ENCODE measurements around the gene ANTKMT.
A peak's percentile ranks its signal among the peaks of the same experiment; 100 is the strongest.

Gene ANTKMT

DNA sequence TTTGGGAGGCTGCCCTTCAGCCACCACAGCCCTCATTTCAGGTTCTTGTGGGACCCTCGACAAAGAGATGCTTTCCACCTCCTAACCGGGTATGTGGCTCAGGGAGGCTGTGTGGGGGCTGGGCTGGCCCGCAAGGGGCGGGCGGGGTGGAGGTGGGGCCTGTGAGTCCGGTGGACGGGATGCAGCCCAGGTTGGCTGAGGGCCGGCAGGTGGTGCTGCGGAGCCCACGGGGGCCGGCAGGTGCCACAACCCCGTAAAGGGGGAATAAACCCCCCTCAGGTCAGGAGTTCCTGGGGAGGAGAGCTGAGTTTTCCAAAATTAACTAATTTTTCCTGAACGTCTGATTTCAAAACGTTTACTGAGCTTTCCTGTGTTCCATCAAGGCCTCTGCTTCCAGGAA, 24.8 kb downstream of the ANTKMT start:
- in situ Hi-C loops (cut with HindIII; ENCODE audit: low sequenced_read_pairs): no loop called here
- no peak for DNase-seq (ENCODE audit: low read depth, low spot score)
- TF ChIP-seq, protein P1, sequence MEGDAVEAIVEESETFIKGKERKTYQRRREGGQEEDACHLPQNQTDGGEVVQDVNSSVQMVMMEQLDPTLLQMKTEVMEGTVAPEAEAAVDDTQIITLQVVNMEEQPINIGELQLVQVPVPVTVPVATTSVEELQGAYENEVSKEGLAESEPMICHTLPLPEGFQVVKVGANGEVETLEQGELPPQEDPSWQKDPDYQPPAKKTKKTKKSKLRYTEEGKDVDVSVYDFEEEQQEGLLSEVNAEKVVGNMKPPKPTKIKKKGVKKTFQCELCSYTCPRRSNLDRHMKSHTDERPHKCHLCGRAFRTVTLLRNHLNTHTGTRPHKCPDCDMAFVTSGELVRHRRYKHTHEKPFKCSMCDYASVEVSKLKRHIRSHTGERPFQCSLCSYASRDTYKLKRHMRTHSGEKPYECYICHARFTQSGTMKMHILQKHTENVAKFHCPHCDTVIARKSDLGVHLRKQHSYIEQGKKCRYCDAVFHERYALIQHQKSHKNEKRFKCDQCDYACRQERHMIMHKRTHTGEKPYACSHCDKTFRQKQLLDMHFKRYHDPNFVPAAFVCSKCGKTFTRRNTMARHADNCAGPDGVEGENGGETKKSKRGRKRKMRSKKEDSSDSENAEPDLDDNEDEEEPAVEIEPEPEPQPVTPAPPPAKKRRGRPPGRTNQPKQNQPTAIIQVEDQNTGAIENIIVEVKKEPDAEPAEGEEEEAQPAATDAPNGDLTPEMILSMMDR (IDR thresholded peaks at IDR 0.05; ENCODE audit: low read depth, low read length): peak; percentile 39
- H3K4me3 ChIP-seq (ENCODE audit: low read depth, low read length): no peak overlapping the region

DNA sequence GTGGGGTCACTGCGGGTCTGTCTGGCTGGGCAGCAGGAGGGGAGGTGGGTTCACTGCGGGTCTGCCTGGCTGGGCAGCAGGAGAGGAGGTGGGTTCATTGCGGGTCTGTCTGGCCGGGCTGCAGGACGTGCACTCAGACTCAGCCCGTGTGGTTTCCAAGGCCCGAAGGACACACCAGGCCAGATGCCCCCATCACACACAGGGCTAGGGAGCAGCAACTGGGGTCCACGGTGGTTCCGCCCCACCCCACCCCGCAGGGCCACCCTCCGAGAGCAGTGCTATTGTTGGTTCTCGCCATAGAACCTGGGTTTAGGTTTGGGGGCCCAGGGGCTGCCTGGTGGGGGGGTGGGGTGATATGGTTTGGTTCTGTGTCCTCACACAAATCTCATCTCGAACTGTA, 25.7 kb downstream of the ANTKMT start:
- no peak overlapping the region for H3K4me3 ChIP-seq (ENCODE audit: low read depth, low read length)
- no peak for DNase-seq (ENCODE audit: low read depth, low spot score)
- TF ChIP-seq, protein P1 (IDR thresholded peaks at IDR 0.05; ENCODE audit: low read depth, low read length): no peak
- in situ Hi-C loops (cut with HindIII; ENCODE audit: low sequenced_read_pairs): no loop called here

DNA sequence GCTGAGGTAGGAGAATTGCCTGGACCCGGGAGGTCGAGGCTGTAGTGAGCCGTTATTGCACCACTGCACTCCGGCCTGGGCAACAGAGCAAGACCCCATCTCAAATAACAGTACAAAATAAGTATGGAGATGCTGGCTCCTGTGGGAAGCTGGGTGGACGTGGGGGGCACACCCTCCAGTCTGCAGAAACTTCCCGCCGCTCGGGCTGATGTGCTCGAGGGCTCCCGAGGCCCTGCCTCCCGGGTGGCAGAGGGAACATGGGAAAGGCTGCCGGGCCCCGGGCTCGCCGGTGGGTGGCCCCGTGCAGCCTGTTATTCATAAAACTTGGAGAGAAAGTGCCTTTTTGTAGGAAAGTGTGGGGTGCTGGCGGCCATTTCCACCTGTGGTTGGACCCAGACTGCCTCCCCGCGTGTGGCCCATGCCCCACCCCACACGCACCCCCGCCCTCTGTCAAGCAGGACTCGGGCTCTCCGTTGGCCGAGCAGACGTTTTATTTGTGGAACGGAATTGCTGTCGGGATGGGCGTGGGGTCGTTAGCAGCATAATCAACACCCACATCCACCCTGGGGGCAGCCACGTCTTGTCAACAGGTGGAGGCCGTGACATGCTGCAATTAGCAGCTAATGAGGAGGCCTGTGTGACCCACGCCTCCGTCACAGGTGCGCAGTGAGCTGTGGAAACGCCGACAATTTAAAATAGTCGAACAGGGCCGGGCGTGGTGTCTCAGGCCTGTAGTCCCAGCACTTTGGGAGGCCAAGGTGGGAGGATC, 27.2 kb downstream of the ANTKMT start:
- TF ChIP-seq, protein P1 (IDR thresholded peaks at IDR 0.05; ENCODE audit: low read depth, low read length): no peak
- DNase-seq (ENCODE audit: low read depth, low spot score): no peak
- in situ Hi-C loops (cut with HindIII; ENCODE audit: low sequenced_read_pairs): no loop called here
- H3K4me3 ChIP-seq (ENCODE audit: low read depth, low read length): no peak overlapping the region

DNA sequence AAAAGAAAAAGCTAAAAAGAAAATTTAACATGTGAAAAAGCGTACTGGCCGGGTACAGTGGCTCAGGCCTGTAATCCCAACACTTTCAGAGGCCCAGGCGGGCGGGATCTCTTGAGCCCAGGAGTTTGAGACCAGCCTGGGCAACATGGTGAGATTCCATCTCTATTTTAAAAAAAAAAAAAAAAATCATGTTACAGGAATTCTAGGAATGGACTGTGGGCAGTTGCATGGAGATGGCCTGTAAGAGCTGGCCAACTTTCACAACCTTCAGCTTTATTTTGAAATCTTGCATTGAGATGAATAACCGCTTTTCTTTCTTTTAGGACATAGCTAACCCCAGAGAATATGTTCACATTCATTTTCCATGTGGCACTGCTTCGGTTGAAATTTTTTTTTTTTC, 28.1 kb downstream of the ANTKMT start:
- in situ Hi-C loops (cut with HindIII; ENCODE audit: low sequenced_read_pairs): no loop called here
- H3K4me3 ChIP-seq (ENCODE audit: low read depth, low read length): no peak overlapping the region
- TF ChIP-seq, protein P1 (IDR thresholded peaks at IDR 0.05; ENCODE audit: low read depth, low read length): no peak
- peak; percentile 28 for DNase-seq (ENCODE audit: low read depth, low spot score)

DNA sequence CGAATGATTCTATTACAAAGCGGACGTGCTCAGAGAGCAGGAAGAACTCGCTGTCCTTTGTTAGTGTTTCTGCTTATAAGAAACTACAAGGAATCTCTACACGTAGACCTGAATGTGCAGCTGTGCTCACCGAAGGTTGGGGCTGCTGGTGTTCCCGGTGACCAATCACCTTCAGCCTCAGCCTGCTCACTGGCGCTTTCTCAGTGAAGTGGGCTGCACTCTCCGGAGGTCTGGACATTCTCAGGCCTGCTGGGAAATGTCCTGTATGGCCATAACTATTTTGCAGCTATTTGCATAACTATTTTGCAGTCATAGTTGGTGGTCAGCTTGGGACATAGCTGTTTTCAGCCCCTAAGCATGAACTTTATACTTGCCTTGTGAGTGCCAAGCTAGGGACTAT, 29.5 kb downstream of the ANTKMT start:
- in situ Hi-C loops (cut with HindIII; ENCODE audit: low sequenced_read_pairs): no loop called here
- DNase-seq (ENCODE audit: low read depth, low spot score): no peak
- TF ChIP-seq, protein P1 (IDR thresholded peaks at IDR 0.05; ENCODE audit: low read depth, low read length): no peak
- H3K4me3 ChIP-seq (ENCODE audit: low read depth, low read length): no peak overlapping the region

DNA sequence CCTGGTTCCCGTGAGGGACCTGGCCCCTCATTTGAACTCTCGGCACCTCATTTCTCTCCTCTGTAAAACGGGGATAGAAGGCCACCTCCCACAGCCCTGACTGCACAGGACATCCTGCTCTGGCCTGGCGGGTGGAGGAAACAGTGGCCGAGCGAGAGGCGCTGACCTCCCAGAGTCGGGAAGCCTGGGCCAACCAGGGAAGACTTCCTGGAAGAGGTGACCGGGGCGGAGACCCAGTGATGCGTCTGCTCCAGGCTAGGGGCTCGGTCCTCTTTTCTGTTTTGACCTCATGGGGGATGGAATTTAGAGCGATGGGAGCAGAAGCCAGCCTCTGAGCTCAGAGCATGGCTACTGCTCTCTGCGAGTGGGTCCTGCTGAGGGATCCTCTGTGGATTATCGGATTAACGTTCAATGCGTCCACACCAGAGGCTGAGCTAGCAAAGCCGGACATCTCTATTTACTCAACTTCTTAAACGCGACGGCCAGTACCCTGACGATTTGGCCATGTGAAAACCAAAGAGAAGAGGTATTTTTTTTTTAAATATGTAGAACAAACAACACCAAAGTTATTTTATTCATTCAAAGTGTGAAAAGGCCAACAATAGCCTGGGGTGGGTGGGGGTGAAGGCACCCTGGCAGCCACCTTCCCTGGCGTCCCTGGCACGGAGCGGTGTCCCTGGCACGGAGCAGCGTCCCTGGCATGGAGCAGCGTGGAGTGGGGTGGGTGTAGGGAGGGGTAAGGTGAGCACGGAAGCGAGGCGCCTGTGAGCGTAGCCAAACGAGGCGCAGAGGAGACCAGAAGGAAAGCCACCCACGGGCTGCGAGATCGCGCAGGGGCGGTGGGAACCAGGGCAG, 30.4 kb downstream of the ANTKMT start:
- H3K4me3 ChIP-seq (ENCODE audit: low read depth, low read length): no peak overlapping the region
- in situ Hi-C loops (cut with HindIII; ENCODE audit: low sequenced_read_pairs): no loop called here
- TF ChIP-seq, protein P1 (IDR thresholded peaks at IDR 0.05; ENCODE audit: low read depth, low read length): no peak

More for the DNA sequence above, 30.4 kb downstream of the ANTKMT start:
- no peak for DNase-seq (ENCODE audit: low read depth, low spot score)

Data from astrocyte of the spinal cord (primary cell).